ENCODE results near the gene CDH13.

The CDH13 gene

DNA sequence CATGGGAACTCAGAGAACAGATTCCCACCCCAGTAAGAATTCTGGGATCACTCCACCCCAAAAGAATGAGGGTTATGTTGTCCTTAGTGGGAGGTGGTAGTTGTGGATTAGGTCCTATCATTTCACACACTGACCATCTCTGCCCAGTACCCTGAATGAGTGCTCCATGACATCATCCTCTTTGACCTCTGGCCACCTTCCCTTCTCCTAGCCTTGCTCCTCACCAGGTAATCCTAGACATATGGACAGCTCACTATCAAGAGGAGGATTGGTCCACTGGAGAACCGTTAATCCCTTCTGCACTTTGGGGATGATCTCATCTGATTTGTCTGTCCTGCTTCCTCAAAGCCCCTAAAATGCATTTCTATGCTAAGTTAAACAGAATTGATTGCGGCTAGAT is 642.8 kb downstream of the CDH13 start:
- DNase-seq, result no peak

DNA sequence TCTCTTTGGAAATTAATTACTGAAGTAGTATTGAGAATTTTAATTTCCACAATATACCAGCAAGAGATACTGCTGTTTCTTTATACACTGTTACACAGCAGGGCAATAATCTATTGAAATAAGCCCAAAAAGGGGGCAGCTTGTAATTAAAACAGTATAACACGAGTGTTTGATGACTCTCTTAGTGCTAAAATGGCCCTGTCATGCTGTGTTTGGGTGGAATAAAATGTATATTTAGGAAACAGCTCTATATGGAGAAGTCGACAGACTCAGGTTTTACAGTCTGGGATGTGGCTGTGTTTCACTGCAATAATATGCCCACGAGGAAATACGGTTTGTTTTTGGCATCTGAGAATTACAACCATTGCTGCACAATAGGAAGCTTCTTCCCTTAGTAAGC is 643.3 kb downstream of the CDH13 start:
- DNase-seq, result no peak

DNA sequence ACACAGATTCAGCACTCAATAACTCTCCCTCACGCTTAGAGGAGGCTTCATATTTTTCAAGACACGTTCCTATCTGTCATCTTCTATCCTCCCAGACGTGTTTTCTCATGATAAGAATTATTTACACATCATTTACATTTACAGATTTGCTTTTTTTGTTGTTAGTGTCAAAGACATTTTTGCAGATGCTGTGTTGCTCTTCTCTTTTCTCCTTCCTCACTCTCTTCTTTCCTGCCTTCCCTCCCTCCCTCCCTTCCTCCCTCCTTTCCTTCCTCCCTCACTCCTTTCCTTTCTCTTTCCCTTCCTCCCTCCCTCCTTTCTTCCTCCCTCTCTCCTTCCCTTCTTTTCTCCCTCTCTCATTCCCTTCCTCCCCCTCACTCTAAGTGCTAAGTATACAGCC is 643.9 kb downstream of the CDH13 start:
- DNase-seq, result no peak

DNA sequence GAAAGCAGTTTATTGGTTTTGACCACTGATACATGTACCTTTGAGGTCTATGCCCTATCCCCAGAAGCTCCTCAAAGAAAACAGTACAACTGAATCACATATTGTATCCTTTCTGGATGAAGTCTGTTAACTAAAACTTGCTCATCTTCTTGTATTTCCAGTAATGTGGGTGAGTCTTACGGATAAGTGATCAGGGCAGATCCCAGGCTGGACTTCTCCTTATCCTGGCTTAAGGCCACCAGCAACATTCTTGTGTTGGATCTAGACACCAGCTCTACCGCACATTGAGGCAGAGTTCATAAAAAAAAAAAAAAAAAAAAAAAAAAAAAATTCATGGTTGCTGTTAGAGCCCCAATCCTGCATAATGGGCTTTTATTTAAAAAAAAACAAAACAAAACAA is 644.4 kb downstream of the CDH13 start:
- no peak for DNase-seq

DNA sequence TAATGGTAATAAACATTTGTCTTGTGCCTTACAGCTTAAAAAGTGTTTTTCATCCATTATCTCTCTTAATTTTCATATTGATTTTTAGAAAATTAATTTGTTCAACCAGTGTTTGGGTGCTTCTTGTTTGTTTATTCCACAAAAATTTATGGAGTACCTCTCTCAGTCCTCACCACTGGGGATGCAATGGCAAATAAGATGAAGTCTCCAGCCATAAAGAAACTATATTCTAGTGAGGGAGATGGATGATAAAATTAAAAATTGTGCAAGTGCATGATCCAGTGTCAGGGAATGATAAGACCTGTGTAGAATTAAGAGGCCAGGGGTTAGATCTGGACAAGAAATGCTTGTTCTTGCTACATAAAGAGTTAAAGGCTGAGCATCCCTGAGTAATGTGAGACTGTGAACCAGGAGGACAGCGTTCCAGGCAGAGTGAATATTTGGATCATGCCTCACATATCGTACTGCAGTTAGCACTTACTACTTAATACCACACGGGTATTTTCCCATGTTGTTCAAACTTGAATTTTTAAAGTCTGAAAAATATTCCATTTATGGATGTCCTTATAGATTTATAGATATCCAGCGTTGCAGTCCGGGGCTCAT is 645.3 kb downstream of the CDH13 start:
- no peak for DNase-seq

DNA sequence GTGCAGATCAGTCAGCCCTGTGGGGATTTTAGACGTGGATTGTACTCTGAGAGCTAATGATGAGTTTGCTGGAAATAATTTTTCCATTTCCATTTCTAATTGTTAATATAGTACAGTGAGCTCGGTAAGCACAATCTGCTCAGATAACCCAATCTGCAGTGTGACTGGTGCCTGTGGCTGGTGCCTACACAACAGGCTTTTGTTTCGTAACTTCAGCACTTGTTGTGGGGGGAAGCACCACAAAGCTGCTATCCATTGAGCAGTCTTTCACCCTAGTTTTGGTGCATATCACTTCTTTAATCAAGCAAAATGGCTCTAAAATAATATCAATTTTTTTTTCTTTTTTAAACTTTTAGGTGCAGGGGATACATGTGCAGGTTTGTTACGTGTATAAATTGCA is 646.1 kb downstream of the CDH13 start:
- no peak for DNase-seq

DNA sequence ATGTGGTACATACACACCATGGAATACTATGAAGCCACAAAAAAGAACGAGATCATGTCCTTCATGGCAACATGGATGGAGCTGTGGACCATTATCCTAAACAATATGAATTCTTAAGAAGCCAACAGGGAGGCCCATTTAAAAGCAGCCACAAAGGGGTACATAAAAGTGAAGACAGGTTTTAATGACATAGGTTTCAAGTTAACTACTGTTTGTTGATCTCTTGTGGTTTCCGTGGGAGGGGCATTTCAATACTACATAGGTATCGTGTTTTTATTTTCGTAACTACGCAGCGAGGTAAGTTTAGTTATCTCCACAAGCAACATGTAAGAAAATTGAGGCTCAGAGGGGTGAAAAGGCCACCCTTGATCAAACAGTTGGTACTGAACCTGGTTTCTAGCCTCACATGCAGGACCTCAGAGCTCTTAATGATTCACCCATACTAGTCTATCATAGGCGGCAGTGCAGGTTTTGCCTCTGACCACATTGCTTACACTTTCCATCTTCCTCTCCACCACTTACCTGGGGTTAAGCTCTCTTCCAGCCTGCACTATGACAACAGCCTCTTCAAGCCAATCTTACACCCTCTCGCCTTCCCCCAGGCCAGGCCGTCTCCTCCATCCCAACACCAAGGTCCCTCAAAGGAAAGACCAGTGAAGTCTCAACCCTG is 646.9 kb downstream of the CDH13 start:
- DNase-seq, result no peak

DNA sequence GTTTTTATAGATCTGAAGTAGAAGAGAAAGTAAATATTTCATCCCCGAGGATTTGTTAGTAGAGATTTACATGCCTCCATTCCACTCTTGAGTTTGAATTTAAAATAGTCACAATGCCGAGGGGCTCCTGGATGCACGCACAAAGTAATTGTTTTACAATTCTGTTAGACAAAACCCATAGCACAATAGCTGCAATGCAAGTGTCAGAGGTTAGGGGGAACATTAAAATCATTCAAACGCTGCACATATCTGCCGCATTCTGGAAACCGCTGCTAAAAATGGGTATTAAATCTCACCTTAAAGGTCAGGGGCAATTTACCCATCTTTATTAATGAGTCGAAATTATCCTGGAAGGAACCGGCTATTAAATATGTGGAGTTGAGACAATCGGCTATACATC is 652.5 kb downstream of the CDH13 start:
- no peak for DNase-seq

DNA sequence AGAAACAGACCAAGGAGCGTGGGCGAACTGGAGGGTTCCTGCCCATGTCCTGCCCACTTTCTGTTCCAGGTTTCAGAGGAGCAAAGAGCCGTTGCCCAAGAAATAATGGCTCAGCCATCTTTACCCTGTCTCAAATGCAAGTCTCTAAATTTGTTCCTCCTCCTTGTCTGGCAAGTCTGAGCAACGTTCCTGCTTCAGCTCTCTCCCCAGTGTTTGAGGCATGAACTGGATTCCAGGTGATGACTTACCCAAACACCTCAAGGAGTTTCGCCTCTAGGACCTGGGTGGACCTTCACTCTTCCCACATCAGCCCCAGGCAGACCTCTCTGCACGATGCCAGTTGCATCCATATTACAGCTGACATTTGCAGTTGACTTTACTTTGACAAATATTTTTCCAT is 659.2 kb downstream of the CDH13 start:
- no peak for DNase-seq

DNA sequence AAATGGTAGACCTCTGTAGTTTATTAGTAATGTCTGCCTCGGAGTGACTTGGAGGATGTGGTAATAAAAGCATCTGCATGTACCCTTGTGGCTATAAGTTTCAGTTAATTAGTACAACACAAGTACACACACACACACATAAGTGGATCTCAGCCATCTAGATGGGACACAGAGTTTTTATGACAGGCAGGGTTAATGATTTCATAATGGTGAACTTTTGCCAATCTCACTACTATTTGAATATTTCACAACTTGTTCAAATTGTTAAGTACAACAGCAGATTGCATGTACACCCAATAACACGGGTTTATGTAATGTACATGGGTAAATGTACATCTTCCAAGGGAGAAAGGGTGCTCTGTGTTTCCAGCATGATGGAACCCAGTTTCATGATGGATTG is 669.7 kb downstream of the CDH13 start:
- DNase-seq, result no peak

DNA sequence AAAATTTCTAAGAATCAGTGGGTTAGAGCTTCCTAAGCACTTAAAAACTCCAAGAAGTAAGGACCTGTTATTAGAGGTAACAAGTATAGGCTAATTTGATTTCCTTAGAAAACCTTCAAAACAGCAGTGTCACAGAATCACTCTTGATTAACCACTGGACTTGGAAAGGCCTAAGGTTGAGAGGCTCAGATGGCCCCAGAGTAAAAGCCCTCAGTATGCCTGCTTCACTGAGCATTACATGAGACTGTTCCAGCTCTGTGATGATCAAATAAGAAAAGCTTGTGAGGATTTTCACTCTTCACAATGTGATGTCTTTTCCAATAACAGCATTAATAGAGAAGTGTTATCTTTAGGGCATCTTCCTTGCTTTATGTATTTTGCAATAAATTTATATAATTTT is 671.8 kb downstream of the CDH13 start:
- DNase-seq, result no peak

DNA sequence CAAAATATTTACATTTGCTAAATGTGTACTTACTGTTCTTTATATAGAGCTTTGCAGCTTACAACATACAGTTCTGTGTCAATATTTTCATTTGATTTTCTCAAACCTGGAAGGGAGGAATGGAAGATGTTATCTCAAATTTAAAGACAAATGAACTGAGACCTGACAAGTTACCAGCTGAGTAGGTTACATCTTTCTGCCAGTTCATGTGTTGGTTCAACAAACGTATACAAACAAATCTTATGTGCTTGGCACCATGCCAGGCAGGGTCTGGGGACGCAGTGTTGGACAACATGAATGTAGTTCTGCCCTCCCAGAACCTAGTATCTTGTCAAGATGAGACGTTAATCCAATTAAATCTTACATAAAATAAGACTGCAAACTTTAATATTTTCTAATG is 673.6 kb downstream of the CDH13 start:
- no peak for DNase-seq

DNA sequence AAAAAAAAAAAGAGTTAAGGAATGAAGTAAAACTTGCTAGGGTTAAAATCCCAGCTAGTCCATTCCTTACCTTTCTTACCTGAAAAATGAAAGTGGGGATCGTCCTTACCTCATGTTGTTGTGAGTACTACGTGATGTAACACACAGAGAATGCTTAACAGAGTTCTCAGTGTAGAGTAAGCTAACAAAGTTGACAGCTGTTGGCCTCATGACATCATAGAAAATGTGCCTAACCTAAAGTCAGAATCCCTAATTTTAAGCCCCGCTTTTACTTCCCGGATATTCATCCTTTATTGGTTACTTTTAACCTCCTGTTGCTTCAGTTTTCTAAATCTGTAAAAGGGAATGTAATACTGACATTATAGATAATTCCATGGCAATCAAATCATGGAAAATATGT is 675.2 kb downstream of the CDH13 start:
- no peak for DNase-seq

DNA sequence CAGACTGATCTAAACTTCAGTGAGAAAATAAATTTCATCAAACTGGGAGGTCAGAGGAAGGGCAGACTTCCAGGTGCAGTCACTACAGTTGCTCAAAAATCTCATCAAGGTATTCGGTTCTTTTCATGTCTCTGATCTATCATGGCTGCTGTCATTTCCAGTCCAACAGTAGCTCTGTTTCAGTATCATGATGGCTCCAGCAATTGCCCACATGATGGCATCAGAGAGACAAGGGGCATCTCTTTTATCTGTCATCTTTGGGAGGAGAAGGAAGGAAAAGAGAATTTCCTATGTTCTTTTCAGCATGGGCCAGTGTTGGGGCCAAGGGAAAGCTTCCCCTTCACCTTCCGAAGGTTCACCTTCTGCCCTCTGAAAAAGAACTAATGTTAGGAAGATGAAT is 676.1 kb downstream of the CDH13 start:
- no peak for DNase-seq

DNA sequence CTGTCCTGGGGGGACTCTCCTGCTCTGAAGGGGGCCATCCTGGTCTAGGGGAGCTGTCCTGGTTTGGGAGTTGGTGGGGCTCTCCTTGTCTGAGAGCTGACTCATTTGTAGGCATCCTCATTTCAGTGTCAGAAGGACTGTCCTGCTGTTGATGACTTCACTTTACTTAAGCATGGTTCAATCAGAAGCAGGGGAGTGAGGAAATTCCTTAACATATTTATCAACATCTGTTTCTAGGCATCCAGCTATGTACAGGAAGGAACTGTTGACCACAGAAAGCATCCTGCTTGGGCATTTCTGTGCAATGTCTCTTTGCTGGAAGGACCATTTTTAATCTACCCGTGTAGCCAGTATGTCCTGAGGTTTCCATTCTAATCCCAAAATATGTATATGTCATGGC is 678.3 kb downstream of the CDH13 start:
- no peak for DNase-seq

DNA sequence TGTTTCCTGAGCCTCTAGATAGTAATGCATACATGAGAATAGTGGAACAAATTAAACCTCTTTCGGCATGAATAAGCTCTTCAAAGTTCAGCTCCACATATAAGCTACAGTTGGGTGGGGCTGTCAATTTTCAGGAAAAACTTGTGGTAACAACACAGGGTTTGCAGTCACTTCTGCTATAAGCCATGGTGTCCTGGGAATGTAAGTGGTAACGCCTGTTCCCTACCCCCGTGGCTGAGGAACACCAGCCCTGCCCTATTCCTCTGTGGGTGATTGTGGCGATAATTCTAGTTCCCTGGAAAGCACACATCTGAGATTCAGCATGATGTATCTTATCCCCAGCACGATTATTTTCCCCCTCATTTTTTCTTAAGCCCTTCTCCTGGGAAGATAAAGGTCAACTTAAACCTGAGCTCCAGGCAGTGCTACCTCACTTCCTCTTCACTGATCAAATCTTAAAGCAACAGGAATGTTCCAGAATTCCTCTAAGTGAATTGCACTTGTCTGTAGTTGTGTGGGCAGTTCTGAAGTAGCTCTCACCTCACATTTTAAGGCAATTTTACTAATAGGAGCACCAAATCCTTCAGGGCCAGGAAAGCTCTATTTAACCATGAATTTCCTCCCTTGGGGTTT is 680.3 kb downstream of the CDH13 start:
- no peak for DNase-seq

DNA sequence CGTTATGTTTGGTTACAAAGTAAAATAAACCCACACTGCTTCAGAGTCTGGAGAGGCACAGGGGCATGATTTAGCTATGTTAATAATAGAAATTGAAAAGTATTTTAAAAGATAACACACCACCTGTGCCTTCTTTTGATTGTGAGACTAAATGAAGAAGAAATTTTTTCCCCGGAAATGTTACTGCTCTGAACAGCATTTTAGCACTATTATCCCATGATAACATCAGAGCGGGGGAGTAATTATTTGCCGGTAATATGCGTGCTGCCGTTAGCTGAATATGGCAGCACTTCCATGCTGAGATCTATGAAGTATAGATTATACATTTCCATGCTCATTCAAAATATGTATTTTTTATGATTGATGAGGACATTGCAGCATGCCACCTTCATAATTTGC is 680.8 kb downstream of the CDH13 start:
- DNase-seq, result no peak

DNA sequence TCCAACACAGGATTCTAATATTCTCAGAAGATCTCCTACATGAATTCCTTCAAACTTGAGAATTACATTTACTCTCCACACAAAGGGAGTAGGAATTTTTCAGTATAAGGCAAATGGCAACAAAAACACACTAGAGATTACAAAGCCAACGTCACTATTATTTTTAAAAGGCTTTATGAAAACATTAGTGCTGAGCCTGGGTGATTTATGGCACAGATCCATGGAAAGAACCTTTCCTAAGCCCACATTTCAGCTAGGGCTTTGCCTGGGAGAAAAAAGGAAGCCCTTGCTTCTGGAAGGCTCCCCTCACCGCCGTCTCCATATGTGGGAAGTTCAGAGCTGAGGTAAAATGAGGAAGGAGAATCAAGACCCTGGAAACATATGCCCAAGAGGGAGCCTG is 681.6 kb downstream of the CDH13 start:
- no peak for DNase-seq

DNA sequence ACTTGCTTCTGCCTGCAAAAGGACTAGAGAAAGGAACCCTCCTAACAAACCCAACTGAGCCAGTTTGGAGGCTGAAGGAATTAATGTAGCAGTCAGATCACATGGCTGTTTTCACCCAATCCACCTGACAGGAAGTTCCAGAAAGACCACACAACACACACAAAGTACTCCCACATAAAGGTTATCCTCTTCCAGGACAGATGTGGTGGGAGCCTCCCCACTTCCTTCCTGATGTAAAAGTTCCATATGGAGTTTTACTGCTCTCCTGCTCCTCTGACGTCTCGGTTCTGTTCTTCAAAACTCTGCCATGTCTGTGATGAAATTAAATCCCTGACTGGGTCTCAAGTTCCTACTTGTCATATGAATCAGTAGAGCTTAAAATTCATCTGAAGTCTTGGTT is 684.0 kb downstream of the CDH13 start:
- DNase-seq, result no peak

DNA sequence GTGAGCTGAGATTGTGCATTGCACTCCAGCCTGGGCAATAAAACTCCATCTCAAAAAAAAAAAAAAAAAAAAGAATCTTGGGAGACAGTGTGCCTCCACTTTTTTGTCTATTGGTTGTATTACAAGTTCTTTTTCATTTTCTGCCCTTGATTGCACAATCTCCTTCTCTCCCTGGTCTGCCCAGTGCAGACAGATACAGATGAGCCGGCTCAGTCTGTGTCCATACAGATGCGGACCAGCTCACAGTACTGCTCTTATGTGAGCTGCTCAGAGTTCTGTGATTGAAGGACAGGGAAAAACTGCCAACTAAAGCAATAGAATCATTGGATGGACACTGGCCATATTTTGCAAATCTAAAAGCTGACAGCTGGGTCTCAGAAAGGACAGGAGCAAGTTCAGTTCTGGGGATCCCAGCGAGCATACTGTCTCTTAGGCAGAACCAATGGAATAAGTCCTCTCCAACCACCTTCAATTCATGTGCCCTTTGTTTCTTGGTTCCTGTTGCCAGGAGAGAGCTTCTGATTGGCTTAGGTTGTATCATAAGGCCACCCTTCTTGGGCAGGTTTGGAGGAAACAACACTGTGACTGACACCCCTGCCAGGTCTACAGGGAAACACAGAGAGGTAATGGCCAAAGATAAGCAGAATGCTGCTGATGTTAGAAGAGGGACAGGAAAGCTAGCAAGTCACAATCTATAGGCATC is 685.4 kb downstream of the CDH13 start:
- DNase-seq, result no peak

DNA sequence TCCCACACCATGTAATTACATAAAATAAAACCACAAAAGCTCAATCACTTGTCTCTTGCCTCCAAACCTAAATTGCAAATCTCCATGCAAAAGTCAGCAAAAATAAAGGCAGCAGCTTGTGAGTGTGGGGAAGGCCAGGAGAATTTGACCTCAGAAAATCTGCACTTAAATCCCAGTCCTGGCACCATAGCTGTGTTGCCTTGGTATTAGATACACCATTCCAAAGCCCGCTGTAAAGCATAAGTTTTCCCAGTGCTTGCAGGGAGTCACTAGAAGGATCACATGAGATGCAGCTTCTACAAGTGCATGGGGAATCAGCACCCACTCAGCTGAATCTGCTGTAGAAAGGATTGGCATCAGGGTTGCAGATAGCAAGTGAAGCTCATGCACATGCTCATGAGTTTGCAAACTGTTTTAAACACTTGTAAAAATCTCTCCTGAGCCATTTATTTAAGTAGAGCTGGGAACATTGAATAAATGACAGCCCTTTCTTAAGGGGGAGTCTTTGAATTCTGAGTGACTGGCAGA is 686.0 kb downstream of the CDH13 start:
- no peak for DNase-seq

DNA sequence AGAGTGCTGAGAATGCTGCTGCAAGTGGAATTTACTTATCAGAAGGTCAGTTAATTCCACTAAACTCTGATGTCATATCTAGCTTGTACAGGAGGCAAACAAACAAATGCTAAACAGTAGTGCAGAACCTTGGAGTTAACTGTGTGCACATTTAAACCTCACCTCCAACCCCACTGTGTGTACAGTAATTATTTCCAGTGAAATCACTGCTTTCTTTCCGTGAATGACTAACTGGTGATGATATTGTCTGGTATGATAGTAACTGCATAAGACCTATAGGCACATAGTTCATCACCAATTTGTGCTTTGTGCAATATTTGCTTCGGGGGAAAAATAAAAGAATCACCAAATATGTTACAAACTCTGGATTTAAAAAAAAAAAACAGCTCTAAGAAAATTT is 688.5 kb downstream of the CDH13 start:
- DNase-seq, result no peak

DNA sequence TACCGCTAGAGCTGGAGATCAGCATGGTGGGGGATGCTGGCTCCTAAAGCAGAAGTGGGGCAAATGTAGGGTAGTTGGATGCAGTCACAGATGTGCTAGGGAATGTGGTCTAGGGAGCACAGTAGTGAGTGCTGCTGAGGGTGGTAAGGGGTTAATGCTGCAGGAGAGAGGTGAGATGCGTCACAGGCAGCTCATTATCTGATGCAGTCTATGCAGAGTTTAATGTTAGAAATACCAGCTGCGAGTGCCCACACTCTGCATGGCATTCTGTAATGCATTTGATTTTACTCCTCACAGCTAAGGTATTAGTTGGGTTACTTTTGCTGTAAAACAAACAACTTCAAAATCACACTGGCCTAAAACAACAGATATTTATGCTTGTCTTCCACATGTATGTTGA is 689.7 kb downstream of the CDH13 start:
- DNase-seq, result no peak

DNA sequence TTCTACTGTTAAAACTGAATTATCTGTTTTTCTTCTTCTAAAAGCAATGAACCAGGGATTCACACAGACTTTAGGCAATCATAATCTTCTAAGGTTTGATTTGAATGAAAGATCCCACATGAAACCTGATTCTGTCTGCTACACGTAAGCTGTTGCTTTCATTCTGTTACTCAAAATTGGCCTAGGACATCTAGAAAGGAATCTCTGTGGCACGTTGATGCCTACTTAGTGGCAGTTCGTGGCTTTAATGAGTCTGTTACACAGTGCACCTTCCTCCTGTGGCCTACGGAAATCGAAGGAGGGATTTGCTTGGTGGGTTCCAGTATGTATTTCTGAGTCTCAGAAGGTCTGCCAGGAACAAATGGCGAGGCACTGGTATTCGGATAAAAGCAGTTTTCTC is 691.6 kb downstream of the CDH13 start:
- DNase-seq, result no peak
